Loucy (cell line): ENCODE measurements around the gene OXGR1.
"Not testable (repeated sequence)": the region's sequence is repeated elsewhere in the genome, so short reads cannot be mapped to it uniquely, and the experiment has no call there.

Source experiments
- H2AFZ ChIP-seq: fragments of 200-600 bp; sonication (generic); 2 replicates; pipeline ENCODE4 v1.6.0; 2016; ENCODE audit warnings: antibody characterized with exemption, mild to moderate bottlenecking, low read length, moderate library complexity
- H3F3A ChIP-seq: fragments of 200-600 bp; 2 replicates; pipeline ENCODE4 v1.6.0; 2016; ENCODE audit warnings: antibody characterized with exemption, low read depth, mild to moderate bottlenecking
- H3K27me3 ChIP-seq: fragments of 200-600 bp; sonication (generic); 2 replicates; pipeline ENCODE4 v1.6.1; 2014; ENCODE audit warnings: low read length, mild to moderate bottlenecking; ENCODE audit not compliant: insufficient read depth, poor library complexity, severe bottlenecking
- H3K36me3 ChIP-seq: fragments of 200-600 bp; sonication (generic); 2 replicates; pipeline ENCODE4 v1.6.1; 2016; ENCODE audit warnings: low read length; ENCODE audit not compliant: insufficient read depth
- H3K4me1 ChIP-seq: fragments of 200-600 bp; sonication (generic); 2 replicates; pipeline ENCODE4 v1.5.1; 2014; ENCODE audit warnings: low read length, mild to moderate bottlenecking; ENCODE audit not compliant: insufficient read depth, poor library complexity, severe bottlenecking
- H3K4me2 ChIP-seq: fragments of 200-600 bp; sonication (generic); 2 replicates; pipeline ENCODE4 v1.6.0; 2014; ENCODE audit warnings: antibody characterized with exemption, low read length, low read depth, mild to moderate bottlenecking; ENCODE audit not compliant: poor library complexity, severe bottlenecking
- H3K4me3 ChIP-seq: fragments of 200-600 bp; sonication (generic); 2 replicates; pipeline ENCODE4 v1.5.1; 2014; ENCODE audit warnings: low read length, mild to moderate bottlenecking, mixed read lengths; ENCODE audit not compliant: poor library complexity, severe bottlenecking
- H3K79me2 ChIP-seq: fragments of 200-600 bp; sonication (generic); 2 replicates; pipeline ENCODE4 v1.6.1; 2014; ENCODE audit warnings: low read length; ENCODE audit not compliant: insufficient read depth
- H3K9ac ChIP-seq: fragments of 200-600 bp; sonication (generic); 2 replicates; pipeline ENCODE4 v1.6.0; 2014; ENCODE audit warnings: mild to moderate bottlenecking, low read depth, low read length, moderate library complexity; ENCODE audit not compliant: poor library complexity, severe bottlenecking
- H3K9me2 ChIP-seq: fragments of 200-600 bp; sonication (generic); replicated peaks from 2 replicates; pipeline ENCODE4 v1.6.1; 2016; ENCODE audit warnings: low read depth, low read length, mixed read lengths
- H3K9me3 ChIP-seq: fragments of 200-600 bp; sonication (generic); 2 replicates; pipeline ENCODE4 v1.6.1; 2014; ENCODE audit warnings: mild to moderate bottlenecking, antibody characterized with exemption, low read length, low read depth; ENCODE audit not compliant: insufficient read depth
- H4K20me1 ChIP-seq: fragments of 200-600 bp; sonication (generic); 2 replicates; pipeline ENCODE4 v1.6.0; 2014; ENCODE audit warnings: antibody characterized with exemption, low read length, mild to moderate bottlenecking; ENCODE audit not compliant: insufficient read depth, poor library complexity, severe bottlenecking
- CTCF ChIP-seq: fragments of 200-600 bp; sonication (generic); conservative IDR thresholded peaks from 2 replicates; pipeline ENCODE4 v1.5.1; 2014; ENCODE audit warnings: mild to moderate bottlenecking, antibody characterized with exemption, low read length
- EZH2phosphoT487 ChIP-seq: fragments of 200-600 bp; IDR thresholded peaks from 2 replicates; pipeline ENCODE4 v1.6.1; 2018; ENCODE audit warnings: antibody characterized with exemption, mild to moderate bottlenecking, moderate library complexity, borderline replicate concordance

OXGR1 gene

GRCh38 chr13:96984051-96984508, 10.2 kb downstream of the OXGR1 start:
- Histone ChIP-seq H3K79me2 (no peaks in the 10 kb centered on the region), H4K20me1 (no peaks in the 10 kb centered on the region), H2AFZ (no peak overlapping the region), H3K9me3 (no peaks in the 10 kb centered on the region), H3K4me1 (no peaks in the 10 kb centered on the region), H3F3A (no peaks in the 10 kb centered on the region), H3K4me3 (no peak overlapping the region), H3K36me3 (no peaks in the 10 kb centered on the region), H3K27me3 (no peaks in the 10 kb centered on the region), H3K9ac (no peak overlapping the region), H3K9me2 (no peaks in the 10 kb centered on the region), H3K4me2 (no peak overlapping the region)
- no peak for TF ChIP-seq CTCF
- TF ChIP-seq EZH2phosphoT487 = no peak

GRCh38 chr13:96982672-96983071, 11.6 kb downstream of the OXGR1 start:
- H3K4me1 ChIP-seq = no peaks in the 10 kb centered on the region
- H3K9me2 ChIP-seq = no peaks in the 10 kb centered on the region
- H2AFZ ChIP-seq = no peak overlapping the region
- H3K9me3 ChIP-seq = no peaks in the 10 kb centered on the region
- no peak overlapping the region for H3K4me2 ChIP-seq
- no peaks in the 10 kb centered on the region for H3K36me3 ChIP-seq
- no peaks in the 10 kb centered on the region for H3K27me3 ChIP-seq
- no peak overlapping the region for H3K9ac ChIP-seq
- H3K79me2 ChIP-seq = no peaks in the 10 kb centered on the region
- TF ChIP-seq EZH2phosphoT487 = no peak
- no peak for TF ChIP-seq CTCF
- no peaks in the 10 kb centered on the region for H3F3A ChIP-seq
- H3K4me3 ChIP-seq = no peak overlapping the region
- H4K20me1 ChIP-seq = no peaks in the 10 kb centered on the region

DNA sequence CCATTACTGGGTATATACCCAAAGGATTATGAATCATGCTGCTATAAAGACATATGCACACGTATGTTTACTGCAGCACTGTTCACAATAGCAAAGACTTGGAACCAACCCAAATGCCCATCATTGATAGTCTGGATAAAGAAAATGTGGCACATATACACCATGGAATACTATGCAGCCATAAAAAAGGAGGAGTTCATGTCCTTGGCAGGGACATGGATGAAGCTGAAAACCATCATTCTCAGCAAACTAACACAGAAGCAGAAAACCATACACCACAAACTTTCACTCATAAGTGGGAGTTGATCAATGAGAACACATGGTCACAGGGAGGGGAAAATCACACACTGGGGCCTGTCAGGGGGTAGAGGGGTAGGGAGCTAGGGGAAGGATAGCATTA, 14.4 kb downstream of the OXGR1 start:
- H2AFZ ChIP-seq, H3K9me3 ChIP-seq, H3K4me2 ChIP-seq, H3K36me3 ChIP-seq, H4K20me1 ChIP-seq, H3F3A ChIP-seq, H3K27me3 ChIP-seq, H3K4me3 ChIP-seq, H3K4me1 ChIP-seq, H3K79me2 ChIP-seq, H3K9me2 ChIP-seq, H3K9ac ChIP-seq: not testable (repeated sequence)

DNA sequence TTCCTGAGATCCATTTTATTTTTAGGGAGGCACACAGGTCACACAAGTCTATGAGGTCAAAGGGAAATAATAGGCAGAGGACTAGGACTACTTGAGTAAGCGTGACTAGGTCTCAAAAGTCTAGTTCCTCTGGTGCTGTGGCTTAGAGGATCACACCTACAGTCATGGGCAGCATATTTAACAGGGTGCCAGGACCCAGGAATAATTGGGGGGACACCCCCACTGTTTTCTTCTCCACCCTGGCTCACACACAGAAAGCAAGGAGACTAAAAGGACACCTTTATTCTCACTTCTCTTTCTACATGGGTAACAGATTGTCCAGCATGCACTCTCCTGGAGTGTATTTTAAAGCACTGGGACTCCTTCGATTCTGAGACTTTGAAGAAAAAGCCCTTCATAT, 26.2 kb downstream of the OXGR1 start:
- H3K4me3 ChIP-seq = no peak overlapping the region
- no peaks in the 10 kb centered on the region for H3K9me2 ChIP-seq
- no peak overlapping the region for H3K9ac ChIP-seq
- H3K4me2 ChIP-seq = no peak overlapping the region
- no peaks in the 10 kb centered on the region for H4K20me1 ChIP-seq
- H2AFZ ChIP-seq = no peak overlapping the region
- H3F3A ChIP-seq = no peaks in the 10 kb centered on the region
- H3K9me3 ChIP-seq = no peaks in the 10 kb centered on the region; the same call in 1 of the 2 replicates
- no peaks in the 10 kb centered on the region for H3K4me1 ChIP-seq
- no peaks in the 10 kb centered on the region for H3K79me2 ChIP-seq
- TF ChIP-seq EZH2phosphoT487 (no peak), CTCF (no peak)
- H3K27me3 ChIP-seq = no peaks in the 10 kb centered on the region
- no peaks in the 10 kb centered on the region for H3K36me3 ChIP-seq
